ENCODE data around the gene SLC2A9. TPM values are rescaled to one million over a fixed set of nuclear protein-coding genes. Genes with fewer than 3 reads are reported as not detected.

SLC2A9 gene
- total RNA-seq, 1 experiment from 2014 or later: 33.3 TPM

GRCh38 chr4:10017037-10017893 is 4.0 kb downstream of the SLC2A9 start:
- intact Hi-C loops (cut with micrococcal nuclease): loop anchor here (5.0 kb wide), 3 partner anchors 385 to 865 kb away; no protein-coding TSS in a partner anchor
- CTCF ChIA-PET: interaction anchor here (0.6 to 6.2 kb wide), 13 partner anchors 13 to 385 kb away, joined by 3 to 75 read pairs (median 5); no protein-coding TSS in a partner anchor

GRCh38 chr4:10016169-10016568 is 5.1 kb downstream of the SLC2A9 start:
- Mint-ChIP-seq H3K9me3 (ENCODE audit: unreplicated experiment) (no peaks in the 10 kb centered on the region), H3K36me3 (ENCODE audit: insufficient read depth, unreplicated experiment) (peaks cover 19% of the 10 kb centered on the region)
- CTCF ChIA-PET: interaction anchor here (0.5 to 6.2 kb wide), 23 partner anchors 10 to 1313 kb away, joined by 3 to 75 read pairs (median 4); no protein-coding TSS in a partner anchor

More at GRCh38 chr4:10017037-10017893, 4.0 kb downstream of the SLC2A9 start:
- Mint-ChIP-seq H3K36me3 (ENCODE audit: insufficient read depth, unreplicated experiment) (peaks cover 16% of the 10 kb centered on the region), H3K4me1 (ENCODE audit: insufficient read depth, unreplicated experiment) (peaks cover 39% of the 10 kb centered on the region), H3K9me3 (ENCODE audit: unreplicated experiment) (no peaks in the 10 kb centered on the region), H3K27ac (ENCODE audit: low read depth, unreplicated experiment) (peak overlapping the region; percentile 97), H3K4me3 (ENCODE audit: unreplicated experiment) (no peak overlapping the region), H3K27me3 (ENCODE audit: insufficient read depth, unreplicated experiment) (no peaks in the 10 kb centered on the region)
- POLR2A ChIA-PET: interaction anchor here (0.7 to 0.8 kb wide), 3 partner anchors 27 to 146 kb away, joined by 3 to 6 read pairs (median 3); no protein-coding TSS in a partner anchor
- DNase-seq (ENCODE audit: unreplicated experiment): no peak
- TF ChIP-seq, protein P1, sequence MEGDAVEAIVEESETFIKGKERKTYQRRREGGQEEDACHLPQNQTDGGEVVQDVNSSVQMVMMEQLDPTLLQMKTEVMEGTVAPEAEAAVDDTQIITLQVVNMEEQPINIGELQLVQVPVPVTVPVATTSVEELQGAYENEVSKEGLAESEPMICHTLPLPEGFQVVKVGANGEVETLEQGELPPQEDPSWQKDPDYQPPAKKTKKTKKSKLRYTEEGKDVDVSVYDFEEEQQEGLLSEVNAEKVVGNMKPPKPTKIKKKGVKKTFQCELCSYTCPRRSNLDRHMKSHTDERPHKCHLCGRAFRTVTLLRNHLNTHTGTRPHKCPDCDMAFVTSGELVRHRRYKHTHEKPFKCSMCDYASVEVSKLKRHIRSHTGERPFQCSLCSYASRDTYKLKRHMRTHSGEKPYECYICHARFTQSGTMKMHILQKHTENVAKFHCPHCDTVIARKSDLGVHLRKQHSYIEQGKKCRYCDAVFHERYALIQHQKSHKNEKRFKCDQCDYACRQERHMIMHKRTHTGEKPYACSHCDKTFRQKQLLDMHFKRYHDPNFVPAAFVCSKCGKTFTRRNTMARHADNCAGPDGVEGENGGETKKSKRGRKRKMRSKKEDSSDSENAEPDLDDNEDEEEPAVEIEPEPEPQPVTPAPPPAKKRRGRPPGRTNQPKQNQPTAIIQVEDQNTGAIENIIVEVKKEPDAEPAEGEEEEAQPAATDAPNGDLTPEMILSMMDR (IDR thresholded peaks at IDR 0.05; ENCODE audit: unreplicated experiment): no peak
- BruUV-seq (replicated peaks): no TSS peak

GRCh38 chr4:10015140-10015753 is 6.0 kb downstream of the SLC2A9 start:
- CTCF ChIA-PET: interaction anchor here (0.6 to 6.2 kb wide), 31 partner anchors 10 to 388 kb away, joined by 3 to 75 read pairs (median 5); no protein-coding TSS in a partner anchor
- H3K36me3 Mint-ChIP-seq (ENCODE audit: insufficient read depth, unreplicated experiment): peaks cover 24% of the 10 kb centered on the region
- no peak overlapping the region for H3K4me3 Mint-ChIP-seq (ENCODE audit: unreplicated experiment)
- POLR2A ChIA-PET: interaction anchor here (0.6 to 1.5 kb wide), 4 partner anchors 9 to 249 kb away, joined by 3 to 10 read pairs (median 4); no protein-coding TSS in a partner anchor
- H3K27ac Mint-ChIP-seq (ENCODE audit: low read depth, unreplicated experiment): no peak overlapping the region
- no peaks in the 10 kb centered on the region for H3K9me3 Mint-ChIP-seq (ENCODE audit: unreplicated experiment)
- TF ChIP-seq, protein P1 (IDR thresholded peaks at IDR 0.05; ENCODE audit: unreplicated experiment): peak; percentile 73
- H3K4me1 Mint-ChIP-seq (ENCODE audit: insufficient read depth, unreplicated experiment): peaks cover 26% of the 10 kb centered on the region
- no TSS peak for BruUV-seq (replicated peaks)
- intact Hi-C loops (cut with micrococcal nuclease): loop anchor here (1.0 to 5.0 kb wide), 4 partner anchors 252 to 863 kb away; no protein-coding TSS in a partner anchor
- H3K27me3 Mint-ChIP-seq (ENCODE audit: insufficient read depth, unreplicated experiment): no peaks in the 10 kb centered on the region
- peak; percentile 62 for DNase-seq (ENCODE audit: unreplicated experiment)

More at GRCh38 chr4:10016169-10016568, 5.1 kb downstream of the SLC2A9 start:
- Mint-ChIP-seq H3K27ac (ENCODE audit: low read depth, unreplicated experiment) (no peak overlapping the region), H3K4me1 (ENCODE audit: insufficient read depth, unreplicated experiment) (peaks cover 35% of the 10 kb centered on the region), H3K4me3 (ENCODE audit: unreplicated experiment) (no peak overlapping the region), H3K27me3 (ENCODE audit: insufficient read depth, unreplicated experiment) (no peaks in the 10 kb centered on the region)
- DNase-seq (ENCODE audit: unreplicated experiment): no peak
- TF ChIP-seq, protein P1 (IDR thresholded peaks at IDR 0.05; ENCODE audit: unreplicated experiment): no peak
- POLR2A ChIA-PET: interaction anchor here (0.7 to 1.5 kb wide), 3 partner anchors 10 to 250 kb away, joined by 3 to 10 read pairs (median 3); no protein-coding TSS in a partner anchor
- no TSS peak for BruUV-seq (replicated peaks)
- intact Hi-C loops (cut with micrococcal nuclease): loop anchor here (5.0 kb wide), 3 partner anchors 386 to 864 kb away; no protein-coding TSS in a partner anchor

Data from MCF 10A (cell line).